Measurements from ENCODE around the gene MANF.

- TF ChIP-seq CTCF (IDR thresholded peaks at IDR 0.05), result peak; percentile 78
- no peak for TF ChIP-seq EZH2 (IDR thresholded peaks at IDR 0.05; ENCODE audit: borderline replicate concordance, insufficient read depth, low read depth, low read length, poor library complexity, severe bottlenecking)
These were observed 4.5 kb downstream of the MANF start for GRCh38 chr3:51389423-51390183.
